ENCODE results near the gene SDCBP2. TPM values are rescaled to one million over a fixed set of nuclear protein-coding genes. Genes with fewer than 3 reads are reported as not detected.

The SDCBP2 gene
- total and polyA plus RNA-seq, 2 of the 8 experiments (the other 6 are each of a cell fraction or from before 2014, with no cell fraction given), result 4.2 to 6.7 TPM

DNA sequence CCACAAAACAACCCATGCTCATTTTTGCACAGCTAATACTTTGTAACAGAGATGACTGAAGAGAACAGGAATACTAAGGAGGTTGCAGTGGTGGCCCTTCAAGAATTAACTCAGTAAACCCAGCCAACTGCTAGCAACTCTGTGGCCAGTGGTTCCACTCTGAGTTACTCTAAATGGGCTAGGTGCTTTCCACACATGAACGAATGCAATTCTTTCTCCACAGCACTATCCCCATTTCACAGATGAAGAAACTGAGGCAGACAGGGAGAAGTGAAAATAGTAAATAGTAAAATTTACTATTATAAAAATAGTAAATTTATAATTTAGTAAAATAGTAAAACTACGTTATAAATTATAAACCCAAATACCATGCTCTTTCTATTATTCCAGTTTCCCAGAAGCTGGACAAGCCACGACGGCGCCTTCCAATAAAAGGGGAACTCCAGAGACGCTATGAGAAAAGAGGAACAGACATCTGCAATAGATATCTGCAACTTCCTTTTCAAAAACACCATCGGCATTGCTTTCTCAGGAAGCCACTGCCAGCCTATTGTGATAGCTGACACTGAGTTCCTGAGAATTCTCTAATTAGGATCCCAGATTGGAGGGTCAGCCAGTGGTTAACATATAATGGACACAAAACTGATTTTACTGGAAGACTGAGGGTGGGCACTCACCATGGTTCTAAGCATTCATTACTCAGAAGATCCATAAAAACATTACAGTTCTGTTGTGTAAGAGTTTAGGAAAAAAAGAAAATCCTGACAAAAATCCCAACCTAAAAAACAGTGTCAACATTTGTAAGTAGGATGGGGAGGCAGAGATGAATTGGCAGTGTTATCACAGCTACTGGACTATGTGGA, 47.7 kb upstream of the SDCBP2 start:
- Histone ChIP-seq H4K91ac (replicated peaks; ENCODE audit: insufficient read length, low read length) (no peak overlapping the region), H4K20me1 (replicated peaks in 1 of 2; ENCODE audit: control insufficient read depth in 1 of 2, insufficient read depth in 2 of 2, low read length in 2 of 2) (peaks cover 23 to 52% of the 10 kb centered on the region in 2 experiments), H3K79me2 (ENCODE audit: control insufficient read depth in 1 of 2, insufficient read depth in 2 of 2, low read length in 2 of 2) (peaks cover 13 to 78% of the 10 kb centered on the region in 2 experiments), H3K18ac (ENCODE audit: extremely low read depth, low read length) (no peak overlapping the region), H4K8ac (ENCODE audit: extremely low read depth, insufficient read depth, low read length) (no peak overlapping the region), H2BK20ac (ENCODE audit: low read length) (no peak overlapping the region), H2BK15ac (ENCODE audit: low read length) (no peak overlapping the region), H3K23me2 (ENCODE audit: low read depth, low read length) (no peaks in the 10 kb centered on the region), H4K5ac (ENCODE audit: insufficient read length, low read depth, low read length) (no peak overlapping the region), H3K4me3 (ENCODE audit: extremely low read depth in 1 of 4, insufficient read depth in 2 of 4, low read depth in 3 of 4, low read length in 4 of 4) (no peak overlapping the region), H3K4me2 (ENCODE audit: insufficient read depth in 1 of 2, low read depth in 2 of 2, low read length in 2 of 2) (no peak overlapping the region), H2BK120ac (replicated peaks; ENCODE audit: low read depth, low read length) (no peak overlapping the region), H3K4ac (replicated peaks; ENCODE audit: insufficient read length, low read depth, low read length) (no peak overlapping the region), H3K56ac (replicated peaks; ENCODE audit: insufficient read length, low read depth, low read length) (no peak overlapping the region), H3K14ac (ENCODE audit: insufficient read length) (no peak overlapping the region), H2BK5ac (ENCODE audit: low read depth, low read length) (no peak overlapping the region), H3K4me1 (replicated peaks in 1 of 4; ENCODE audit: control insufficient read depth in 3 of 4, insufficient read depth in 4 of 4, low read length in 3 of 4) (peaks cover 0 to 17% (median 2%) of the 10 kb centered on the region in 4 experiments; a peak in 4 of 7 replicates), H2AK5ac (ENCODE audit: low read depth, low read length) (no peak overlapping the region), H3K79me1 (ENCODE audit: low read depth, low read length) (peaks cover 22% of the 10 kb centered on the region), H3K36me3 (ENCODE audit: control insufficient read depth in 2 of 4, insufficient read depth in 4 of 4, low read length in 3 of 4) (peaks cover 6 to 23% (median 16%) of the 10 kb centered on the region in 4 experiments; a peak in 7 of 8 replicates), H3K27me3 (replicated peaks in 1 of 4; ENCODE audit: control insufficient read depth in 3 of 4, extremely low read depth in 1 of 4, insufficient read depth in 3 of 4, low read length in 3 of 4) (no peaks in the 10 kb centered on the region), H2AFZ (ENCODE audit: low read length) (no peak overlapping the region), H3K23ac (ENCODE audit: insufficient read length) (no peak overlapping the region), H3K27ac (ENCODE audit: low read depth, low read length) (no peak overlapping the region), H2BK12ac (ENCODE audit: low read depth, low read length) (no peak overlapping the region), H3K9me3 (ENCODE audit: insufficient read depth in 2 of 2, low read depth in 1 of 2, low read length in 1 of 2) (no peaks in the 10 kb centered on the region), H3K9ac (replicated peaks in 1 of 4; ENCODE audit: extremely low read depth in 1 of 4, low read depth in 3 of 4, low read length in 3 of 4) (no peak overlapping the region)
- 97% methylated on average over 7 of the region's 7 CpGs; no CpG with 5 or more reads in 1 of the 2 experiments for WGBS, 2 experiments (ENCODE audit: extremely low coverage in 1 of 2, insufficient coverage in 1 of 2, insufficient read length in 1 of 2, insufficient replicate concordance in 2 of 2, low coverage in 1 of 2, low lambda C conversion rate in 2 of 2, missing lambda C conversion rate in 1 of 2)
- no peak for FAIRE-seq
- ChIA-PET POLR2A (ENCODE audit: partially characterized antibody) (interaction anchor here (1.2 to 2.4 kb wide), 5 partner anchors 10 to 88 kb away, joined by 3 to 7 read pairs (median 5); no protein-coding TSS in a partner anchor), CTCF (ENCODE audit: partially characterized antibody) (interaction anchor here (0.6 to 2.7 kb wide), 6 partner anchors 17 to 63 kb away, joined by 3 to 5 read pairs (median 4); no protein-coding TSS in a partner anchor)
- DNase-seq (ENCODE audit: low read depth in 1 of 2, low spot score in 2 of 2), result no peak
- TF ChIP-seq CHD2 (IDR thresholded peaks at IDR 0.05; ENCODE audit: low read length), result no peak

Data from H1 (cell line).